ENCODE results near the gene FMNL2. TPM values are rescaled to one million over a fixed set of nuclear protein-coding genes. Genes with fewer than 3 reads are reported as not detected.

The FMNL2 gene
- total RNA-seq, 1 experiment from 2014 or later = 33.6 TPM

DNA sequence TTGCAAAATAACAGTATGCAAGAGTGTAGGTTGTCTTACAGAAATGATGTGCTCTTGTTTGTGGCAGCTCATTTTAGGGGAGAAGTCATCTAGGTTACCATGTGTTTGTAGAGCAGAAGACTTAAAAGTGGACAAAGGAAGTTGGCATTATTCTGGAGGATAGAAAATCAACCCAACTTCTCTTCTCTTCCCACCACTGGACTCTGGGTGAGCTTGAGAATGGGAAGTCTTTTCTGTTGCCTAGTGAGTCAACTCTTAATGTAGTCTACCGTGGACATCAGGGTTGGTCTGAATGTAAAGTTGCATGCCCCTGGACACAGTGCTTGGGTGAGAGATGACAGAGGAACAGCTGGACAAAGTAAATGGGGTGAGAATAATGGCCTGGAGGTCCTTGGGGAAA lies 98.3 kb downstream of the FMNL2 start:
- H3K79me1 ChIP-seq (ENCODE audit: insufficient read depth, low read depth, low read length, poor library complexity, severe bottlenecking) = peaks cover 10% of the 10 kb centered on the region
- H3K36me3 Mint-ChIP-seq (ENCODE audit: insufficient read depth in 1 of 3, low read depth in 3 of 3) = no peaks in the 10 kb centered on the region
- peaks cover 8% of the 10 kb centered on the region; the same call in 1 of the 2 replicates for H3K79me2 ChIP-seq (ENCODE audit: insufficient read depth, low read length)
- TF ChIP-seq, protein P1, sequence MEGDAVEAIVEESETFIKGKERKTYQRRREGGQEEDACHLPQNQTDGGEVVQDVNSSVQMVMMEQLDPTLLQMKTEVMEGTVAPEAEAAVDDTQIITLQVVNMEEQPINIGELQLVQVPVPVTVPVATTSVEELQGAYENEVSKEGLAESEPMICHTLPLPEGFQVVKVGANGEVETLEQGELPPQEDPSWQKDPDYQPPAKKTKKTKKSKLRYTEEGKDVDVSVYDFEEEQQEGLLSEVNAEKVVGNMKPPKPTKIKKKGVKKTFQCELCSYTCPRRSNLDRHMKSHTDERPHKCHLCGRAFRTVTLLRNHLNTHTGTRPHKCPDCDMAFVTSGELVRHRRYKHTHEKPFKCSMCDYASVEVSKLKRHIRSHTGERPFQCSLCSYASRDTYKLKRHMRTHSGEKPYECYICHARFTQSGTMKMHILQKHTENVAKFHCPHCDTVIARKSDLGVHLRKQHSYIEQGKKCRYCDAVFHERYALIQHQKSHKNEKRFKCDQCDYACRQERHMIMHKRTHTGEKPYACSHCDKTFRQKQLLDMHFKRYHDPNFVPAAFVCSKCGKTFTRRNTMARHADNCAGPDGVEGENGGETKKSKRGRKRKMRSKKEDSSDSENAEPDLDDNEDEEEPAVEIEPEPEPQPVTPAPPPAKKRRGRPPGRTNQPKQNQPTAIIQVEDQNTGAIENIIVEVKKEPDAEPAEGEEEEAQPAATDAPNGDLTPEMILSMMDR (conservative IDR thresholded peaks at IDR 0.05) = no peak
- no peak overlapping the region for H2BK20ac ChIP-seq (ENCODE audit: low read depth, low read length, poor library complexity, severe bottlenecking)
- no peak overlapping the region for H4K5ac ChIP-seq (ENCODE audit: insufficient read length, low read depth, low read length)
- H3K23ac ChIP-seq (ENCODE audit: insufficient read length, low read depth, low read length) = no peak overlapping the region
- H3K27ac Mint-ChIP-seq = no peak overlapping the region
- H2BK5ac ChIP-seq (ENCODE audit: insufficient read length, low read length) = no peak overlapping the region
- no peak overlapping the region for H3K9ac ChIP-seq (ENCODE audit: extremely low read depth, insufficient read length, low read length)
- H3K4me1 ChIP-seq (ENCODE audit: insufficient read depth, low read length) = peaks cover 20% of the 10 kb centered on the region
- H4K8ac ChIP-seq (replicated peaks; ENCODE audit: insufficient read length, low read depth, low read length) = no peak overlapping the region
- no peak overlapping the region for H3K4ac ChIP-seq (ENCODE audit: low read depth, low read length)
- WGBS (ENCODE audit: extremely low coverage, insufficient read length, low lambda C conversion rate) = no CpG with 5 or more reads among the region's 1 CpG
- H3K18ac ChIP-seq (ENCODE audit: insufficient read length, low read depth, low read length) = no peak overlapping the region
- no peak overlapping the region for H4K91ac ChIP-seq (ENCODE audit: insufficient read length, low read depth, low read length)
- H3K14ac ChIP-seq (ENCODE audit: insufficient read depth, low read length) = no peak overlapping the region
- H3K4me3 Mint-ChIP-seq = no peak overlapping the region; a peak in 1 of 5 replicates
- no peak overlapping the region for H2AFZ ChIP-seq (ENCODE audit: low read length)
- H2BK15ac ChIP-seq (ENCODE audit: low read depth, low read length) = no peak overlapping the region
- no peaks in the 10 kb centered on the region for H3K9me3 ChIP-seq (ENCODE audit: control insufficient read depth, low read depth, low read length)
- peaks cover 74 to 86% of the 10 kb centered on the region in 2 experiments for H3K4me1 Mint-ChIP-seq
- no peak overlapping the region for H2AK5ac ChIP-seq (ENCODE audit: insufficient read length, low read length)
- no peaks in the 10 kb centered on the region for H3K9me3 Mint-ChIP-seq
- H3K23me2 ChIP-seq (ENCODE audit: insufficient read length, low read depth, low read length, poor library complexity, severe bottlenecking) = no peaks in the 10 kb centered on the region
- no peak overlapping the region for H3K56ac ChIP-seq (ENCODE audit: insufficient read length, low read depth, low read length)
- H3K27me3 Mint-ChIP-seq (ENCODE audit: low read depth) = no peaks in the 10 kb centered on the region
- H2BK120ac ChIP-seq (ENCODE audit: low read depth, low read length, poor library complexity, severe bottlenecking) = no peak overlapping the region
- no peak overlapping the region for H2BK12ac ChIP-seq (ENCODE audit: insufficient read length, low read depth, low read length)
- no peaks in the 10 kb centered on the region for H4K20me1 ChIP-seq (ENCODE audit: control insufficient read depth, insufficient read depth, insufficient read length)
- H3K4me2 ChIP-seq (ENCODE audit: insufficient read depth, insufficient read length, low read length) = no peak overlapping the region
- no peak for DNase-seq
- no peak overlapping the region for H3K27ac ChIP-seq (ENCODE audit: insufficient read length, low read depth, low read length)
- no peak overlapping the region for H3T11ph ChIP-seq (ENCODE audit: low read length)
- no peaks in the 10 kb centered on the region for H3K27me3 ChIP-seq (ENCODE audit: insufficient read depth, low read length)

Measured in H9 (cell line).